ENCODE data around the gene CHST12.

GRCh38 chr7:2492038-2492437 is 88.6 kb downstream of the CHST12 start:
- TF ChIP-seq, protein P1, sequence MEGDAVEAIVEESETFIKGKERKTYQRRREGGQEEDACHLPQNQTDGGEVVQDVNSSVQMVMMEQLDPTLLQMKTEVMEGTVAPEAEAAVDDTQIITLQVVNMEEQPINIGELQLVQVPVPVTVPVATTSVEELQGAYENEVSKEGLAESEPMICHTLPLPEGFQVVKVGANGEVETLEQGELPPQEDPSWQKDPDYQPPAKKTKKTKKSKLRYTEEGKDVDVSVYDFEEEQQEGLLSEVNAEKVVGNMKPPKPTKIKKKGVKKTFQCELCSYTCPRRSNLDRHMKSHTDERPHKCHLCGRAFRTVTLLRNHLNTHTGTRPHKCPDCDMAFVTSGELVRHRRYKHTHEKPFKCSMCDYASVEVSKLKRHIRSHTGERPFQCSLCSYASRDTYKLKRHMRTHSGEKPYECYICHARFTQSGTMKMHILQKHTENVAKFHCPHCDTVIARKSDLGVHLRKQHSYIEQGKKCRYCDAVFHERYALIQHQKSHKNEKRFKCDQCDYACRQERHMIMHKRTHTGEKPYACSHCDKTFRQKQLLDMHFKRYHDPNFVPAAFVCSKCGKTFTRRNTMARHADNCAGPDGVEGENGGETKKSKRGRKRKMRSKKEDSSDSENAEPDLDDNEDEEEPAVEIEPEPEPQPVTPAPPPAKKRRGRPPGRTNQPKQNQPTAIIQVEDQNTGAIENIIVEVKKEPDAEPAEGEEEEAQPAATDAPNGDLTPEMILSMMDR (IDR thresholded peaks at IDR 0.05; ENCODE audit: low read depth, low read length, poor library complexity, severe bottlenecking) = no peak
- TF ChIP-seq EZH2phosphoT487 (IDR thresholded peaks at IDR 0.05; ENCODE audit: borderline replicate concordance, low read length) = no peak
